MCF 10A (cell line): Measurements from ENCODE around the gene NME9. TPM values are rescaled to one million over a fixed set of nuclear protein-coding genes. Genes with fewer than 3 reads are reported as not detected.

ENCODE experiments used
- BruUV-seq: library from RNA; stranded (reverse); fragments of 400-500 nt; replicated peaks from 2 replicates; lab custom pipeline; 2021; lab: Mats Ljungman, UMichigan
- CTCF ChIA-PET: fragments of 300-600 bp; sonication (Branson Sonifier 250); formaldehyde crosslinking; extraction: SDS; loops from one replicate; lab custom pipeline; 2021; ENCODE audit warnings: antibody characterized with exemption, inconsistent platforms; lab: Yijun Ruan, JAX
- POLR2A ChIA-PET: fragments of 300-600, 350-650 bp; sonication (Branson Sonifier 250); formaldehyde crosslinking; extraction: SDS; loops from one replicate; lab custom pipeline; 2020; ENCODE audit warnings: antibody characterized with exemption, inconsistent platforms; lab: Yijun Ruan, JAX
- DNase-seq: peaks from one replicate; pipeline ENCODE4 v3.0.0-alpha.2; 2018; ENCODE audit not compliant: unreplicated experiment
- H3K27ac Mint-ChIP-seq: one replicate; pipeline ENCODE4 v1.8.0; 2022; ENCODE audit warnings: mild to moderate bottlenecking, low read depth, mixed read lengths; ENCODE audit not compliant: unreplicated experiment
- H3K27me3 Mint-ChIP-seq: one replicate; pipeline ENCODE4 v1.8.0; 2022; ENCODE audit warnings: mixed read lengths; ENCODE audit not compliant: insufficient read depth, unreplicated experiment
- H3K36me3 Mint-ChIP-seq: one replicate; pipeline ENCODE4 v1.8.0; 2022; ENCODE audit warnings: mild to moderate bottlenecking, moderate library complexity, mixed read lengths; ENCODE audit not compliant: insufficient read depth, unreplicated experiment
- H3K4me1 Mint-ChIP-seq: one replicate; pipeline ENCODE4 v1.8.0; 2022; ENCODE audit warnings: mixed read lengths; ENCODE audit not compliant: insufficient read depth, unreplicated experiment
- H3K4me3 Mint-ChIP-seq: one replicate; pipeline ENCODE4 v1.8.0; 2022; ENCODE audit warnings: mild to moderate bottlenecking, moderate library complexity, mixed read lengths; ENCODE audit not compliant: unreplicated experiment
- H3K9me3 Mint-ChIP-seq: one replicate; pipeline ENCODE4 v1.8.0; 2022; ENCODE audit warnings: mixed read lengths; ENCODE audit not compliant: unreplicated experiment
- CTCF ChIP-seq: fragments of 200-600 bp; IDR thresholded peaks from one replicate; pipeline ENCODE4 v1.8.0; 2022; ENCODE audit warnings: antibody characterized with exemption, mild to moderate bottlenecking; ENCODE audit not compliant: unreplicated experiment
- intact Hi-C: fragments of 100-400 bp; cut with micrococcal nuclease; formaldehyde crosslinking; loops from 2 replicates; pipeline ENCODE4 v1.14.1; 2022
- total RNA-seq: library from RNA; stranded (reverse); gene quantifications from 2 replicates; pipeline ENCODE4 v1.2.3, GENCODE V29; 2022

Gene NME9
- total RNA-seq, 1 experiment from 2014 or later, result not detected

GRCh38 chr3:138325990-138326389, 3.7 kb downstream of the NME9 start:
- peaks cover 9% of the 10 kb centered on the region for H3K4me1 Mint-ChIP-seq
- no peaks in the 10 kb centered on the region for H3K9me3 Mint-ChIP-seq
- H3K27ac Mint-ChIP-seq, result no peak overlapping the region
- POLR2A ChIA-PET, result interaction anchor here (0.6 to 1.2 kb wide), 4 partner anchors 22 to 268 kb away, joined by 3 to 4 read pairs (median 4); partner anchors contain the start of genes CEP70 and MRAS
- no peaks in the 10 kb centered on the region for H3K36me3 Mint-ChIP-seq
- TF ChIP-seq CTCF, result no peak
- no peaks in the 10 kb centered on the region for H3K27me3 Mint-ChIP-seq
- no TSS peak for BruUV-seq
- CTCF ChIA-PET, result interaction anchor here (0.6 to 1.2 kb wide), 4 partner anchors 44 to 267 kb away, joined by 3 to 4 read pairs (median 3); no protein-coding TSS in a partner anchor
- intact Hi-C loops, result no loop called here
- no peak overlapping the region for H3K4me3 Mint-ChIP-seq
- no peak for DNase-seq

GRCh38 chr3:138323971-138324370, 5.7 kb downstream of the NME9 start:
- H3K4me1 Mint-ChIP-seq, result peaks cover 9% of the 10 kb centered on the region
- H3K4me3 Mint-ChIP-seq, result no peak overlapping the region
- H3K27me3 Mint-ChIP-seq, result no peaks in the 10 kb centered on the region
- BruUV-seq, result no TSS peak
- no peaks in the 10 kb centered on the region for H3K36me3 Mint-ChIP-seq
- DNase-seq, result no peak
- intact Hi-C loops, result no loop called here
- no peak overlapping the region for H3K27ac Mint-ChIP-seq
- ChIA-PET CTCF (interaction anchor here (1.2 kb wide), 1 partner anchor 9 kb away, joined by 3 read pairs; no protein-coding TSS in a partner anchor), POLR2A (no interaction called here)
- no peak for TF ChIP-seq CTCF
- no peaks in the 10 kb centered on the region for H3K9me3 Mint-ChIP-seq

GRCh38 chr3:138317687-138318086, 12.0 kb downstream of the NME9 start:
- no peaks in the 10 kb centered on the region for H3K9me3 Mint-ChIP-seq
- no peak for TF ChIP-seq CTCF
- CTCF ChIA-PET, result interaction anchor here (0.7 to 2.2 kb wide), 3 partner anchors 11 to 199 kb away, joined by 4 to 10 read pairs (median 6); no protein-coding TSS in a partner anchor

GRCh38 chr3:138314751-138315150, 14.9 kb downstream of the NME9 start:
- intact Hi-C loops, result no loop called here
- H3K9me3 Mint-ChIP-seq, result peaks cover 13% of the 10 kb centered on the region
- no TSS peak for BruUV-seq
- H3K4me3 Mint-ChIP-seq, result no peak overlapping the region
- no peak for TF ChIP-seq CTCF
- peaks cover 21% of the 10 kb centered on the region for H3K27me3 Mint-ChIP-seq
- no peak for DNase-seq
- H3K36me3 Mint-ChIP-seq, result no peaks in the 10 kb centered on the region
- H3K4me1 Mint-ChIP-seq, result peaks cover 4% of the 10 kb centered on the region
- no peak overlapping the region for H3K27ac Mint-ChIP-seq
- CTCF ChIA-PET, result interaction anchor here (0.5 to 1.2 kb wide), 4 partner anchors 9 to 104 kb away, joined by 3 read pairs; no protein-coding TSS in a partner anchor
- POLR2A ChIA-PET, result interaction anchor here (0.5 kb wide), 1 partner anchor 63 kb away, joined by 4 read pairs; no protein-coding TSS in a partner anchor

More at GRCh38 chr3:138317687-138318086, 12.0 kb downstream of the NME9 start:
- intact Hi-C loops, result no loop called here
- H3K4me1 Mint-ChIP-seq, result peaks cover 4% of the 10 kb centered on the region
- H3K27ac Mint-ChIP-seq, result no peak overlapping the region
- DNase-seq, result no peak
- POLR2A ChIA-PET, result no interaction called here
- no TSS peak for BruUV-seq
- no peaks in the 10 kb centered on the region for H3K27me3 Mint-ChIP-seq
- no peak overlapping the region for H3K4me3 Mint-ChIP-seq
- no peaks in the 10 kb centered on the region for H3K36me3 Mint-ChIP-seq
